HepG2 (cell line): Measurements from ENCODE around the gene STUM. TPM values are rescaled to one million over a fixed set of nuclear protein-coding genes. Genes with fewer than 3 reads are reported as not detected.
A peak's percentile ranks its signal among the peaks of the same experiment; 100 is the strongest.

Experiments
- ATAC-seq: fragments of 200-7000 bp; cut with Tn5 transposase; 3 replicates; pipeline ENCODE4 v1.9.1; 2020; ENCODE audit warnings: mild to moderate bottlenecking, moderate library complexity
- BruUV-seq: library from RNA; stranded (reverse); fragments of 400-500 nt; replicated peaks from 2 replicates; lab custom pipeline; 2021; lab: Mats Ljungman, UMichigan
- CTCF ChIA-PET: fragments of 300-600 bp; formaldehyde crosslinking; extraction: SDS; loops from one replicate; lab custom pipeline; 2021; ENCODE audit warnings: low total read pairs, inconsistent platforms, low intra/inter-chr PET ratio; lab: Yijun Ruan, JAX
- POLR2A ChIA-PET: fragments of 350-600 bp; sonication (Branson Sonifier 250); formaldehyde crosslinking; loops from one replicate; lab custom pipeline; 2020; ENCODE audit warnings: antibody characterized with exemption, inconsistent platforms; lab: Yijun Ruan, JAX
- DNase-seq: peaks from one replicate; pipeline ENCODE4 v3.0.0-alpha.2; 2015; ENCODE audit warnings: low spot score
- FAIRE-seq: peaks from 3 replicates; lab custom pipeline; 2011; peaks lifted over from hg19 to GRCh38; lab: Jason Lieb, UNC
- H2AFZ ChIP-seq: one replicate; pipeline ENCODE4 v1.6.1; 2011; ENCODE audit warnings: low read length, inconsistent platforms
- H3K27ac ChIP-seq: fragments of 300-600 bp; 3 replicates; pipeline ENCODE4 v1.8.0; 2011; ENCODE audit warnings: mixed run types, mild to moderate bottlenecking, mixed read lengths, low read length, inconsistent platforms; ENCODE audit not compliant: insufficient read depth; ENCODE audit errors: extremely low read length
- H3K27me3 ChIP-seq, 2 experiments: fragments of 200-600 bp in 1 of 2; 2 replicates in 1 of 2; 3 replicates in 1 of 2; pipeline versions ENCODE4 v1.6.0 to v1.8.0; 2011; ENCODE audit warnings: low read length in 2 of 2, mild to moderate bottlenecking in 2 of 2, moderate library complexity in 2 of 2, inconsistent platforms in 1 of 2; ENCODE audit not compliant: insufficient read depth in 2 of 2, control insufficient read depth in 1 of 2
- H3K36me3 ChIP-seq, 2 experiments: fragments of 200-600 bp in 1 of 2; replicated peaks in 1 of 2; 2 replicates in 1 of 2; 3 replicates in 1 of 2; pipeline versions ENCODE4 v1.5.1 to v1.8.0; 2011; ENCODE audit warnings: low read length in 2 of 2, inconsistent platforms in 1 of 2; ENCODE audit not compliant: insufficient read depth in 2 of 2, control insufficient read depth in 1 of 2
- H3K4me1 ChIP-seq: 2 replicates; pipeline ENCODE4 v1.5.1; 2012; ENCODE audit warnings: low read length, inconsistent platforms; ENCODE audit not compliant: insufficient read depth
- H3K4me2 ChIP-seq: 2 replicates; pipeline ENCODE4 v1.6.0; 2011; ENCODE audit warnings: low read depth, low read length, inconsistent platforms
- H3K4me3 ChIP-seq, 3 experiments: fragments of 200-600 bp in 1 of 3; sonication (generic), shearing (Covaris generic) in 1 of 3; replicated peaks in 1 of 3; 2 replicates each; pipeline ENCODE4 v1.5.1; 2011 to 2016; ENCODE audit warnings: low read length in 3 of 3, inconsistent platforms in 2 of 3, low read depth in 2 of 3, mild to moderate bottlenecking in 2 of 3, control low read depth in 1 of 3, mixed read lengths in 1 of 3; ENCODE audit not compliant: insufficient read depth in 1 of 3
- H3K79me2 ChIP-seq: one replicate; pipeline ENCODE4 v1.6.1; 2011; ENCODE audit warnings: low read length, inconsistent platforms; ENCODE audit not compliant: insufficient read depth
- H3K9ac ChIP-seq: 2 replicates; pipeline ENCODE4 v1.6.0; 2011; ENCODE audit warnings: mild to moderate bottlenecking, low read depth, low read length, inconsistent platforms; ENCODE audit not compliant: insufficient read depth
- H3K9me3 ChIP-seq: 2 replicates; pipeline ENCODE4 v1.5.1; 2012; ENCODE audit warnings: mild to moderate bottlenecking, low read length
- H4K20me1 ChIP-seq: 2 replicates; pipeline ENCODE4 v1.6.0; 2011; ENCODE audit warnings: inconsistent platforms, mild to moderate bottlenecking, low read length, moderate library complexity; ENCODE audit not compliant: insufficient read depth
- AFF4 ChIP-seq: sonication (generic); formaldehyde crosslinking; IDR thresholded peaks from 2 replicates; pipeline ENCODE4 v1.4.0; 2020; ENCODE audit warnings: missing genetic modification reagents
- CTCF ChIP-seq: sonication (generic); formaldehyde crosslinking; IDR thresholded peaks from 2 replicates; pipeline ENCODE4 v1.5.0; 2020; ENCODE audit warnings: mild to moderate bottlenecking, missing genetic modification reagents, moderate library complexity
- PBX3 ChIP-seq: sonication (generic); formaldehyde crosslinking; IDR thresholded peaks from 2 replicates; pipeline ENCODE4 v1.8.1; 2023; ENCODE audit warnings: missing genetic modification reagents, inconsistent platforms, borderline replicate concordance
- XRCC5 ChIP-seq: fragments of 200-400 bp; formaldehyde crosslinking; optimal IDR thresholded peaks from 2 replicates; pipeline ENCODE3; 2017; ENCODE audit warnings: mild to moderate bottlenecking, low read length
- ZC3H13 ChIP-seq: sonication (generic); formaldehyde crosslinking; IDR thresholded peaks from 2 replicates; pipeline ENCODE4 v1.8.1; 2023; ENCODE audit warnings: mild to moderate bottlenecking, missing genetic modification reagents, moderate library complexity
- ZNF512 ChIP-seq: sonication (generic); formaldehyde crosslinking; IDR thresholded peaks from 2 replicates; pipeline ENCODE4 v1.4.0; 2020; ENCODE audit warnings: mild to moderate bottlenecking, missing genetic modification reagents
- ZNF572 ChIP-seq: sonication (generic); formaldehyde crosslinking; IDR thresholded peaks from 2 replicates; pipeline ENCODE4 v1.5.1; 2020; ENCODE audit warnings: mild to moderate bottlenecking, missing genetic modification reagents
- ZNF713 ChIP-seq: sonication (generic); formaldehyde crosslinking; IDR thresholded peaks from 2 replicates; pipeline ENCODE4 v1.4.0; 2020; ENCODE audit warnings: mild to moderate bottlenecking, missing genetic modification reagents
- WGBS: methylation state at CpG from one replicate; pipeline ENCODE4 v1.1.6; 2017; ENCODE audit warnings: low lambda C conversion rate; 5-methylcytosine and 5-hydroxymethylcytosine counted together
- in situ Hi-C: cut with HindIII; loops from 2 replicates; pipeline ENCODE4 v1.10.0; 2017; ENCODE audit warnings: low pct_unique_long_range_greater_than_20kb; ENCODE audit not compliant: extremely low pct_ligation_motif_present
- intact Hi-C: fragments of 100-400 bp; cut with micrococcal nuclease; formaldehyde crosslinking; loops from one replicate; pipeline ENCODE4 v1.10.0; 2022; ENCODE audit not compliant: unreplicated experiment
- polyA plus RNA-seq, 8 experiments: library from polyadenylated mRNA; depleted of rRNA in 3 of 8; stranded (reverse) in 7 of 8; unstranded in 1 of 8; fragments of >200 nt; fragmentation: Illumina TruSeq in 4 of 8; extraction: Trizol in 4 of 8; gene quantifications; 2 replicates each; pipeline versions ENCODE4 v1.2.1 to v1.2.3, GENCODE V29; 2011 to 2016; ENCODE audit warnings: low read depth in 4 of 8, missing spikeins in 1 of 8, mixed read lengths in 1 of 8; ENCODE audit not compliant: insufficient read depth in 1 of 8
- total RNA-seq, 5 experiments: library from RNA; depleted of rRNA; stranded (reverse); fragments of >200 nt; fragmentation: Illumina TruSeq; extraction: Trizol; gene quantifications; 2 replicates each; pipeline ENCODE4 v1.2.3, GENCODE V29; 2016; ENCODE audit warnings: low read depth in 1 of 5

Gene STUM
- total and polyA plus RNA-seq, 2 of the 13 experiments (the other 11 are each of a cell fraction or from before 2014, with no cell fraction given): not detected

GRCh38 chr1:226566760-226567159 lies 18.2 kb downstream of the STUM start:
- Histone ChIP-seq H4K20me1 (no peaks in the 10 kb centered on the region), H3K4me2 (no peak overlapping the region), H2AFZ (no peak overlapping the region), H3K36me3 (no peaks in the 10 kb centered on the region), H3K9ac (no peak overlapping the region), H3K27me3 (peaks cover 0 to 1% of the 10 kb centered on the region in 2 experiments; a peak in 2 of 5 replicates), H3K4me1 (no peaks in the 10 kb centered on the region), H3K27ac (no peak overlapping the region), H3K4me3 (no peak overlapping the region), H3K9me3 (no peaks in the 10 kb centered on the region), H3K79me2 (no peaks in the 10 kb centered on the region)
- POLR2A ChIA-PET: no interaction called here
- DNase-seq: no peak
- intact Hi-C loops (no loop called here), in situ Hi-C loops (no loop called here)
- no TSS peak for BruUV-seq
- no peak for ATAC-seq
- CTCF ChIA-PET: no interaction called here
- TF ChIP-seq ZNF512 (no peak), ZNF572 (no peak), ZNF713 (CRISPR knock-in tag) (no peak)
- 50% methylated on average over 3 of the region's 3 CpGs for WGBS
- no peak for FAIRE-seq

GRCh38 chr1:226568077-226568831 lies 19.7 kb downstream of the STUM start:
- no peaks in the 10 kb centered on the region for H3K36me3 ChIP-seq
- no peak overlapping the region for H3K9ac ChIP-seq
- H3K27me3 ChIP-seq: peaks cover 0 to 1% of the 10 kb centered on the region in 2 experiments; a peak in 3 of 5 replicates
- intact Hi-C loops: loop anchor here (1.0 kb wide), 1 partner anchor 21 kb away; no protein-coding TSS in a partner anchor
- no peak overlapping the region for H3K4me2 ChIP-seq
- no peak for FAIRE-seq
- H3K79me2 ChIP-seq: no peaks in the 10 kb centered on the region
- ChIA-PET POLR2A (no interaction called here), CTCF (no interaction called here)
- no TSS peak for BruUV-seq
- no peaks in the 10 kb centered on the region for H3K9me3 ChIP-seq
- no peak overlapping the region for H2AFZ ChIP-seq
- peak; percentile 12 for DNase-seq
- in situ Hi-C loops: no loop called here
- H3K4me1 ChIP-seq: no peaks in the 10 kb centered on the region
- no peak overlapping the region for H3K27ac ChIP-seq
- peak; percentile 89 for ATAC-seq
- WGBS: 72% methylated on average over 7 of the region's 13 CpGs
- no peak overlapping the region for H3K4me3 ChIP-seq
- H4K20me1 ChIP-seq: no peaks in the 10 kb centered on the region
- TF ChIP-seq CTCF (peak; percentile 51; the same call in 1 of the 2 replicates), ZC3H13 (CRISPR knock-in tag) (no peak), XRCC5 (peak; percentile 46), AFF4 (CRISPR knock-in tag) (no peak), PBX3 (CRISPR knock-in tag) (no peak)
